ENCODE results near the gene FNDC1. TPM values are rescaled to one million over a fixed set of nuclear protein-coding genes. Genes with fewer than 3 reads are reported as not detected.

FNDC1 gene
- total and polyA plus RNA-seq, 10 of the 15 experiments (the other 5 are each of a cell fraction or from before 2014, with no cell fraction given): not detected

DNA sequence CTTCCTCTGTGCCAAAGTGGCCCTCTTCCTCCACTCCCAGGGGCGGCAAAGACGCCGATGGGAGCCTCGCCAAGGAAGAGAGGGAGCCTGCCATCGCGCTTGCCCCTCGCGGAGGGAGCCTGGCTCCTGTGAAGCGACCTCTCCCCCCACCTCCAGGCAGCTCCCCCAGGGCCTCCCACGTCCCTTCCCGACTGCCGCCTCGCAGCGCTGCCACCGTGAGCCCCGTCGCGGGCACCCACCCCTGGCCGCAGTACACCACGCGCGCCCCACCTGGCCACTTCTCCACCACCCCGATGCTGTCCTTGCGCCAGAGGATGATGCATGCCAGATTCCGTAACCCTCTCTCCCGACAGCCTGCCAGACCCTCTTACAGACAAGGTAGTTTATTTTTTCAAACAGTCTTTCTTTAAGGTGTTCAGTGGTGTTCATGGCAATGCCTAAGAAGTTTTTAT is 64.9 kb downstream of the FNDC1 start (continued):
- TF ChIP-seq, protein P1, sequence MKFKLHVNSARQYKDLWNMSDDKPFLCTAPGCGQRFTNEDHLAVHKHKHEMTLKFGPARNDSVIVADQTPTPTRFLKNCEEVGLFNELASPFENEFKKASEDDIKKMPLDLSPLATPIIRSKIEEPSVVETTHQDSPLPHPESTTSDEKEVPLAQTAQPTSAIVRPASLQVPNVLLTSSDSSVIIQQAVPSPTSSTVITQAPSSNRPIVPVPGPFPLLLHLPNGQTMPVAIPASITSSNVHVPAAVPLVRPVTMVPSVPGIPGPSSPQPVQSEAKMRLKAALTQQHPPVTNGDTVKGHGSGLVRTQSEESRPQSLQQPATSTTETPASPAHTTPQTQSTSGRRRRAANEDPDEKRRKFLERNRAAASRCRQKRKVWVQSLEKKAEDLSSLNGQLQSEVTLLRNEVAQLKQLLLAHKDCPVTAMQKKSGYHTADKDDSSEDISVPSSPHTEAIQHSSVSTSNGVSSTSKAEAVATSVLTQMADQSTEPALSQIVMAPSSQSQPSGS (IDR thresholded peaks at IDR 0.05; ENCODE audit: low read length): no peak
- TF ChIP-seq RCOR1 (conservative IDR thresholded peaks at IDR 0.05; ENCODE audit: low read depth, low read length) (no peak), CHD2 (IDR thresholded peaks at IDR 0.05; ENCODE audit: borderline replicate concordance, low read depth, low read length) (no peak), MXI1 (IDR thresholded peaks at IDR 0.05; ENCODE audit: low read depth, low read length) (no peak), KDM1A (IDR thresholded peaks at IDR 0.05; ENCODE audit: borderline replicate concordance) (no peak), YBX1 (IDR thresholded peaks at IDR 0.05) (no peak)
- TF ChIP-seq, protein P2, sequence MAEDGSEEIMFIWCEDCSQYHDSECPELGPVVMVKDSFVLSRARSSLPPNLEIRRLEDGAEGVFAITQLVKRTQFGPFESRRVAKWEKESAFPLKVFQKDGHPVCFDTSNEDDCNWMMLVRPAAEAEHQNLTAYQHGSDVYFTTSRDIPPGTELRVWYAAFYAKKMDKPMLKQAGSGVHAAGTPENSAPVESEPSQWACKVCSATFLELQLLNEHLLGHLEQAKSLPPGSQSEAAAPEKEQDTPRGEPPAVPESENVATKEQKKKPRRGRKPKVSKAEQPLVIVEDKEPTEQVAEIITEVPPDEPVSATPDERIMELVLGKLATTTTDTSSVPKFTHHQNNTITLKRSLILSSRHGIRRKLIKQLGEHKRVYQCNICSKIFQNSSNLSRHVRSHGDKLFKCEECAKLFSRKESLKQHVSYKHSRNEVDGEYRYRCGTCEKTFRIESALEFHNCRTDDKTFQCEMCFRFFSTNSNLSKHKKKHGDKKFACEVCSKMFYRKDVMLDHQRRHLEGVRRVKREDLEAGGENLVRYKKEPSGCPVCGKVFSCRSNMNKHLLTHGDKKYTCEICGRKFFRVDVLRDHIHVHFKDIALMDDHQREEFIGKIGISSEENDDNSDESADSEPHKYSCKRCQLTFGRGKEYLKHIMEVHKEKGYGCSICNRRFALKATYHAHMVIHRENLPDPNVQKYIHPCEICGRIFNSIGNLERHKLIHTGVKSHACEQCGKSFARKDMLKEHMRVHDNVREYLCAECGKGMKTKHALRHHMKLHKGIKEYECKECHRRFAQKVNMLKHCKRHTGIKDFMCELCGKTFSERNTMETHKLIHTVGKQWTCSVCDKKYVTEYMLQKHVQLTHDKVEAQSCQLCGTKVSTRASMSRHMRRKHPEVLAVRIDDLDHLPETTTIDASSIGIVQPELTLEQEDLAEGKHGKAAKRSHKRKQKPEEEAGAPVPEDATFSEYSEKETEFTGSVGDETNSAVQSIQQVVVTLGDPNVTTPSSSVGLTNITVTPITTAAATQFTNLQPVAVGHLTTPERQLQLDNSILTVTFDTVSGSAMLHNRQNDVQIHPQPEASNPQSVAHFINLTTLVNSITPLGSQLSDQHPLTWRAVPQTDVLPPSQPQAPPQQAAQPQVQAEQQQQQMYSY (CRISPR knock-in tag; IDR thresholded peaks at IDR 0.05): no peak
- TF ChIP-seq, protein P3, sequence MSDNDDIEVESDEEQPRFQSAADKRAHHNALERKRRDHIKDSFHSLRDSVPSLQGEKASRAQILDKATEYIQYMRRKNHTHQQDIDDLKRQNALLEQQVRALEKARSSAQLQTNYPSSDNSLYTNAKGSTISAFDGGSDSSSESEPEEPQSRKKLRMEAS (IDR thresholded peaks at IDR 0.05; ENCODE audit: low read depth, low read length): no peak
